ENCODE data around the gene NDRG4.
A peak's percentile ranks its signal among the peaks of the same experiment; 100 is the strongest.

Gene NDRG4

GRCh38 chr16:58495521-58496331, 4.2 kb upstream of the NDRG4 start:
- DNase-seq (ENCODE audit: low read depth) = no peak

GRCh38 chr16:58497468-58497867, 2.5 kb upstream of the NDRG4 start:
- no peak for DNase-seq (ENCODE audit: low read depth)

GRCh38 chr16:58497935-58498334, 2.0 kb upstream of the NDRG4 start:
- no peak for DNase-seq (ENCODE audit: low read depth)

DNA sequence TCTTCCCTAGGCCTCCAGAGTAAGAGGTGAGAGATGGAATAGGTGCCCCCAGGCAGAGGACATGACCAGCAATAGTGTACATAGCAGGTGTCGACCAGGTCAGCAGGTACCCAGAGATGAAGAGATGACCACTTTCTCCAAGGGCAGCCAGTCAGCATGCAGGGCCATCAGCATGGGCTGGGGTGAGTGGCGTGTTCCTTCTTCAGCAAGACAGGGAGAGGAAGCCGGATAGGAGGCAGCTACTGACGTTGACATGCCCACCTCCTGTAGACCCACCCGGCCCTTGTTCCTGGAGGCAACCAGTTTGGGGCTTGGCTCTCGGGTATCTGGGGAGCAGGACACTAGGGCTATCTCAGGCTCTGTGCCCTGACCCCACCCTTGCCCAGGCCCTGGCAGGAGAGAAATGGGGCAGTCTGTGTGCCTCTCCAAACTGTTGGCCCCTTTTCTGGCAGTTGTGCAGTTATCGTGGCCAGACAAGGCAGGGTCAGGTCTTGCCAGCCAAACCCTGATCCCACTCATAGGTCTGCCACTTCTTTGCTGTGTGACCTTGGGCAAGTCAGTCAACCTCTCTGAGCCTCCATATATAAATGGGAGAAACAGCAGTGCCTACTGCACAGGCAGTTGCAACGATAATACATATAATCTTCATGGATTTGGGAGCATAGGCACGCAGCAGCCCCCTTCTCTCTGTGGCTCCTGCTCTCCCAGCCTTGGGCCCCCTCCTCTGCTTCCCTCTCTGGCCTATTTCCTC, 1.4 kb upstream of the NDRG4 start:
- DNase-seq (ENCODE audit: low read depth) = no peak

DNA sequence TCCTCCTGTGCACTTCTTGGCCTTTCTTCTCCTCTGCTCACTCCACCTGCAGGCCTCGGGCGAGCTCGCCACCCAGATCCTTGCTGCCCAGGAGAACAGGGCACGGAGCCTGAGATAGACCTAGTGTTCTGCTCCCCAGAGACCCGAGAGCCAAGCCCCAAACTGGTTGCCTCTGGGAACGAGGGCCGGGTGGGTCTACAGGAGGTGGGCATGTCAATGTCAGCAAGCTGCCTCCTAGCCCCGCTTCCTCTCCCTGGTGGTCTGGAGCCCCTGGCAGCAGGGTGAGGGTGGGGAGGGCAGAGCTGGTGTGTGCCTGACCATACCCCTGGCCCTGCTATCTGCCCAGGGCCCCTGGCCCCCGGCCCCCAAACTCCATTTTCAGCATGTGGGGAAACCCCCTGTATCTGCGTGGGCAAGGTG, 841 bp upstream of the NDRG4 start:
- no peak for DNase-seq (ENCODE audit: low read depth)

DNA sequence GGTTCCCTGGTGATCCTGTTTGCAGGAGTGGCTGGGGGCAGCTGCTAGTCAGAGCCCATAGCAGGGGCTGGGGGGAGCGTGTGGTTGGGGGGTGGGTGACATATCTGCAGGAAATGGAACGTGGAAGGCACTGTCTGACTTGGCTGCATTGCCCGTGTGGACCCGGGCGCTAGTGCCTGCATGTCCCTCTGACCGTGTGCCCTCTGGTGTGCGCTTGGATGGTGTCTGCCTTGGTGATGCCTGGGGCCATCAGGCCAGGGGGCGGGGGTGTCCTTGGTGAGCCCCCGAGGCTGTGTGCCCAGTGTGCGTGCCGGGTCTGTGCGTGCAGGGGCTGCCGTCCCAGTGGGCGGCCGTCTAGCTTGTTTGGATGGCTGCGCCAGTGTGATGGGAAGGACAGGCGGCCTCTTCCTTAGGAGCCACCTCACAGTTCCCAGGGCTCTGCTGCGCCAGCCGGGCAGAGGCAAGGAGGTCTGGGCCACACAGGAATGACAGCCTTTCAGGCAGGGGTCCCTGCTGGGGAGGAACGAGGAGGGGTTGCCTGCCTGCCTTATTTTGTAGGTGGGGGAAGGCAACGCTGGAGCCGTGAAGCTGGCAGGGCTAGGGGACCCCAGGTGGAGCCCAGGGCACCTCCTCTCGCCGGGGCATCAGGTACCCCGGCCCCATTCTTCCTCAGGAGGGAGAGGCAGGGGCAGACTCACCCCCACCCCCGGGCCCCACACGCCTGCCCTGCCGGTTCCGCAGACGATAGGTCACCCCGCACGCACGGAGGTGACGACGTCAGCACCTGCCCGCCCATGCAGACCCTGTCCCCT, 693 bp downstream of the NDRG4 start:
- peak; percentile 26 for DNase-seq (ENCODE audit: low read depth)

GRCh38 chr16:58501242-58502131, 1.5 kb downstream of the NDRG4 start:
- no peak for DNase-seq (ENCODE audit: low read depth)

GRCh38 chr16:58502217-58502921, 2.4 kb downstream of the NDRG4 start:
- no peak for DNase-seq (ENCODE audit: low read depth)

DNA sequence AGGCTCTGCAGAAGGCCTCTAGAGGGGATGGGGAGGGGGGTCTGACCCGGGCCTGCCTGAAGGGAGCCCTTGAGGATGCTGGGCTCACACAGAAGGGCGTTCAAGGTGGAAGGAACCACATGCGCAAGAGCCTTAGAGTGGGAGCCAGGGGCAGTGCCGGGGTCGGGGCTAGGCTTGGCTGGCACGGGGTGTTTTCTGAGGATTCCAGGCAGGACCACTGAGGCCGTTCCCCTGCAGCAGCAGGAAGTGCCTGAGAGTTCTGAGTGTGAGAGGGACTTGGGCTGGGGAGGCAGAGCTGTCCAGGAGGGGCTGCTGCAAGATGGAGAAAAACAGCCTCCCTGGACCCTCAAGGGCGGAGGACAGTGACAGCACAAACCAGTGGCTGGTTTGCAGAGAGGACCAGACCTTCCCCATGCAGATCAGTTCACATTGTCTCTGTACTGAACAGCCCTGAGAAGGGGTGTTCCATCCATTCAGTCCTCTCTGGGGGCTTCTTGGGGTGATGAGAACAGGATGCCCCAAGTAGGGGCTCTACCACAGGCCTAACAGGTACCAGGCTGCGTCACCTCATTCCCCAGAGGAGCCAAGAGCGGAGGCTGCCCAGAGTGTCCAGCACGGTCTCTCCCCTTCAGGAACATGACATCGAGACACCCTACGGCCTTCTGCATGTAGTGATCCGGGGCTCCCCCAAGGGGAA, 3.4 kb downstream of the NDRG4 start:
- DNase-seq (ENCODE audit: low read depth) = no peak

DNA sequence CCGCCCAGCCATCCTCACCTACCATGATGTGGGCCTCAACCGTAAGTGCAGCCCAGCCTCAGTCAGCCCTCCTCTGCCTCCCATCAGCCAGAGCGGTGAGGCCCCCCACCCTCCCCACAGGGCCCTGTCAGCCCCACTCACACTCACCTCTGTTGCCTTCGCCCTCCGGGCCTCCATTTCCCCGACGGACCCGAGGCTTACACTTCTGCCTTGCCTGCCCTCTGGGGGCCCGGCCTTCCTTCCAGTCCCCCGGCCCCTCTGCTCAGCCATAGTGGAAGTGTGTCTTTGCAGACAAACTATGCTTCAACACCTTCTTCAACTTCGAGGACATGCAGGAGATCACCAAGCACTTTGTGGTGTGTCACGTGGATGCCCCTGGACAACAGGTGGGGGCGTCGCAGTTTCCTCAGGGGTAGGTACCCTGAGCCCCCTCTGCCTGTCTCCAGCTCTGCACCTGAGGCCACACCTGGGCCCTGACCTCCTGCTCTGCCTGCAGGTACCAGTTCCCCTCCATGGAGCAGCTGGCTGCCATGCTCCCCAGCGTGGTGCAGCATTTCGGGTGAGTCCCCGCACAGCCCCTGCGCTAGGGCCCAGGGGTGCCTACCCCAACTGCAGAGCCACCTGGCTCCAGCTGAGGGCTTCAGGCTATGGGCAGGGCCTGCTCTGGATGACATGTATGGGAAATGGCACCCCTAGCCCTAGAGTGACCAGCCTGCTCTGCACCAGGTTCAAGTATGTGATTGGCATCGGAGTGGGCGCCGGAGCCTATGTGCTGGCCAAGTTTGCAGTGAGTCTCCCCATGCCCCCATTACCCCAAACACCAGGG, 4.1 kb downstream of the NDRG4 start:
- DNase-seq (ENCODE audit: low read depth) = no peak

DNA sequence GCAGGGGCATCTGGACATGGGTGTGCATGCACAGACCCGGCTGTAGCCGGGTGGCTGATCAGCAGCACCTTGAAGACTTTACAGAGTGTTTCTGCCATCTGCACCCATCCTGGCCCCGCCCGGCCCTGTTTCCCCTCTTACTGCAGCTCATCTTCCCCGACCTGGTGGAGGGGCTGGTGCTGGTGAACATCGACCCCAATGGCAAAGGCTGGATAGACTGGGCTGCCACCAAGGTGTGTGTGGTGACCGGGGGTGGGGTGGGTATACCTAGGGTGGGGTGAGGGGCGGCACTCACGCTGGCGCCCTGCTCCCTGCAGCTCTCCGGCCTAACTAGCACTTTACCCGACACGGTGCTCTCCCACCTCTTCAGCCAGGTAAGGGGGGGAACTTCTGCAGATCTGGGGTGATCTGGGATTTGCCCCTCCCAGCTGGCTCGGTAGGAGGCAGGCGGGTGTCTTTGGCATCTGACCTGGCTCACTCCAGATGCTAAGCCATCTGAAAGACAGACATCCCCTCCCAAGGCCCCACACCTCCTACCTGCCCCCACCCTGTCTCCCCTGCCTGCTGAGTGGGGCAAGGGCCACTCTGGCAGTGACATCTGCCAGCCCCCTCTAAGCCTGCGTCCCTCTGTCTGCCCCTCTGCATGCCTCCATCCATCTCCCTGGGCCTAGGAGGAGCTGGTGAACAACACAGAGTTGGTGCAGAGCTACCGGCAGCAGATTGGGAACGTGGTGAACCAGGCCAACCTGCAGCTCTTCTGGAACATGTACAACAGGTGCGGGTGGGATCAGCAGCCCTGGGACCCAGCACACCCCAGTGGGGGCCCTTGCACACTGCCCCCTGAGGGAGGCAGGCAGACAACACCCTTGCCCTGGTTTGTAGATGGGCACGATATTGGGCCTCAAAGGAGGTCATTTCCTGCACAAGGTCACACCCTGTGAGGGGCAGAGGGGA, 6.6 kb downstream of the NDRG4 start:
- DNase-seq (ENCODE audit: low read depth) = no peak

- DNase-seq (ENCODE audit: low read depth) = no peak
Measured at GRCh38 chr16:58507195-58507962, 7.4 kb downstream of the NDRG4 start.

DNA sequence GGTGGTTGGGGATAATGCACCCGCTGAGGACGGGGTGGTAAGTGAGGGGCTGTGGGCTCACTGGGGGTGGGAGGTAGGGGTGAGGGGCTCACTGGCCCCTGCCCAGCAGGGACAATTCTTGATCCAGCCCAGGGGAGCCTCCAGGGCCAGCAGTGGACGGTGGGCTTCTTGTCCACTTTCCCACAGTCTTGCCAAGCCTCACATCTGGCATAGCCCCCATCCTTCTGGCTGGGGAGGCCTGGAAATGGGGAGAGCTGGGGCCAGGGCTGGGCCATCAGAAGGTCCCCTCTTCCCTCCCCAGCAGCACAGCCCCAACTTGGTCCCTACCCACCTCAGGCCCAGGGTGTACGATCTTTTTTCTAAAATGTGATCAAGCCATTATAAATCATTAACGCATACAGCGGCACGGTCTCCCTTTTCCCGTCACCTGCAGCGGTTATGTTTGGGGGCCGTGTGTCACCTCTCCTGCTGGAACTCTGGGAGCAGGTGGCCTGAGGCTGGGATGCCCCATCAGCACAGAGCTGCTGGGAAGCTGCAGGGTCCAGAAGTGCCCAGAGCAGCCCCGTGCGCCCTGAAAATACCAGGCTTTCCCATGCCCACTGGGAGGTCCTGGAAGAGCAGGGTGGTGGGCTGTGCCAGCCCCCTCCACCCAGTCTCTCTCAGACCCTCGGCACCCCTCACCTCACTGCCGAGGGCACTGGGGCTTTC, 8.2 kb downstream of the NDRG4 start:
- DNase-seq (ENCODE audit: low read depth) = no peak

GRCh38 chr16:58508671-58509251, 8.8 kb downstream of the NDRG4 start:
- DNase-seq (ENCODE audit: low read depth) = no peak

DNA sequence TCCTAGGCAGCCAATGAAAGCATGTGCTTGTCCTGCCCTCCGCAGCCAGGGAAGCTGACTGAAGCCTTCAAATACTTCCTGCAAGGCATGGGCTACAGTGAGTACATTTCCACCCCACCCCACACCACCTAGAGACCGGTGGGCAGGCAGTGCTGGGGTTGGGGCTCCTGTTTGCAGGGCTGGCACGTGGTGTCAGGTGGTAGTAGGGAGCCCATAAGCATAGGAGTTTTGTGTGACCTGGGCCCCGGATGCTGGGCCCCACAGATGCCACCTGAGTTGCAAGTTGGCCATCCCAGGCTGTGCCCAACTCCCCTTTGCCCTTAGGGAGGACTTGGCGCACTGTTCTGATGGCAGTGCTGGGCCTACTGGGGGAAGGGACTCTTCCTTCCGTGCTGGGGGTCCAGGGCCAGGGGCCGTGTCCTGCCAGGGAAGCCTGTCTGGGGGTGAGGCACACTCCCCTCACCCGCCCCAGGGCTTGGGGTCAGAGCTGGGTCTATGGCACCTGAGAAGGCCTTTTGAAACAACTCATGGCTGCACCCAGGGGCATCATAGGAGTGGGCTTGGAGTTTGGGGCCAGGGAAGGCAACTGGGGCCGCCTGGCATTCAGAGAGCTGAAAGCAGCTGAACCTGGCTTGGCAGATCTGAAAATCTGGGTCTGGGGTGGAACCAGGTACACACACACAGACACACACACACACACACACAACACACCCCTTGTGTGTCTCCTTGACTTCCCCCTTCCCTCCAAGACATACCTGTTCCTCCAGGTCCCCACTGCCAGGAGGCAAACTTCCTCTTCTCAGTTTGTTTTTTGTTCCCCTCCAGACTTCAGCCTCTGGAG, 9.5 kb downstream of the NDRG4 start:
- DNase-seq (ENCODE audit: low read depth) = no peak

All from ELR (cell line).